GM19438 (cell line): ENCODE data around the gene SRP72.

Experiments used
- ATAC-seq: cut with Tn5 transposase; IDR thresholded peaks from one replicate; pipeline ENCODE4 v1.9.1; 2021; ENCODE audit warnings: low read depth; ENCODE audit not compliant: unreplicated experiment

Gene SRP72

DNA sequence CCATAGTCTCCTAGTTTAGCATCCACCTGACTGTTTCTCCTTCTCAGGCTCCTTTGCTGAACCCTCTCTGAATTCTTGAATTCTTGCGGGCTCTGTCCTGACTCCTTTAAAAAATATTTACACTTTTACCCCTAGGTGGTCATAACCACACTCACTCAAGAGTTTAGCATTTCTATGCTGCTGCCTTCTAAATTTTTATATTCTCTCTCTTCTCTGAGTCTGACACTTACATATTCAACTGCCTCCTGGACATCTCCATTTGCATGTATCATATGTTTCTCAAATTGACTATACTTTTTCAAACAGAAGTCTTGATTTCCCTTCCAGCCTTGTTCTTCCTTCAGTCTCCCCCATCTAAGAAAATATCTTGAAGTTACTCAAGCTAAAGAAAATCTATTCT lies 69.7 kb downstream of the SRP72 start:
- no peak for ATAC-seq

DNA sequence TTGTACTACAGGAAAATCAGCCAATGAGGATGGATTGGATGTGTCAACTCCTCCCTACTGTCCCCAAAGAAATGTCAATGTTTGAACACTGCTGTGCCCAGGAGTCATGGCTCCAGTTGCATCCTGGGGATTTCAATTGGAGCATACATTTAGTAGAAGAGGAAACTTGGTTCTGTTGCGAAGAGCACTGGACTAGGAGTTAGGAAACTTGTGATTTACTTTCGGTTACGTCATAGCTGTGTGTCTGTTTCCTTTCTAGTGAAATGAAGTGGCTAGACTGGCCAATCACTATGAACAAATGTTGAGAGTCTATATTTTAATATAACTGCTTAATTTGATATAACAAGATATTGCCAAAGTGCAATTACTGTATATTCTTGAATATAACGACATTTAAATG lies 73.4 kb downstream of the SRP72 start:
- no peak for ATAC-seq

DNA sequence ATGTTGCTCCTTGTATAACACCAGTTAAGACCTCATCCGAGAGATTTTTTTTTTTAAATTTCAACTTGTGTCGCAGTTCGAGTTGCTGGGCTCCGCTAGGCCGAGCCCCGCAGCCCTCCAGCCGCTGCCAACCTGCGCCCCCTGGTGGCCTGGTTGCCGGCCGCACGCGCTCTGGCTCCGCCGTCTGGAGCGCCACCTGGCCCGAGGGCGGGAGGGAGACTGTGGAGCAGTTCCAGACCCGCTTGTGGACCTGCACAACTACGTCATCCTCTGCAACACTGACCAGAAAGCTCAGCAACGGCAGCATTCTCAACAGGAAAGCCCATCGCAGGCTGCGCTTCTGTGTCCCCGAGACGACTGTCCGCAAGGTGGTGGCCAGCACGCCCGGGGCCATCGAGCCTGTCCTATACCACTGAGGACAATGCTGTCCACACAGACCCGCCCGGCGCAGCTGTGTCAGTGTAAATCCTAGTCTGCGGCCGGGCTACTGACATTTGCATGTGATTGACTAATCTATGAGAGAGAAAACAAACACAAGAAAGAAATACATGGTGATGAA lies 77.2 kb downstream of the SRP72 start:
- peak; percentile 98 for ATAC-seq

DNA sequence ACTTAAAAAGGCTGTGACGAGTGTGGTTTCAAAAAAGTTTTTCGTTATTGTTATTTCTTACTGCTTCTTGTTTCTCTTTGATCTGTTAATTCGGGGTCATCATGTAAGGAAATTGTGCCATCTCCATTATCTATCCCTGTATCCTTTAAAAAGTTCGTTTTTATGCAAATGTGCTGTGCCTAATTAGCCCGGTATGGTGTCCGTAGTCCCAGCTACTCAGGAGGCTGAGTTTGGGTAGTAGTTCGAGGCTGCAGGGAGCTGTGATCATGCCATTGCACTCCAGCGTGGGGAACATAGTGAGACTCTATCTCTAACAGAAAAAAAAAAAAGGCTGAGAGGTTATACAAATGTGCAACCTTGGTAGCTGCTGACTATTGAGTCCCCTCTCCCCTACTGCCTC lies 83.2 kb downstream of the SRP72 start:
- ATAC-seq, result no peak

DNA sequence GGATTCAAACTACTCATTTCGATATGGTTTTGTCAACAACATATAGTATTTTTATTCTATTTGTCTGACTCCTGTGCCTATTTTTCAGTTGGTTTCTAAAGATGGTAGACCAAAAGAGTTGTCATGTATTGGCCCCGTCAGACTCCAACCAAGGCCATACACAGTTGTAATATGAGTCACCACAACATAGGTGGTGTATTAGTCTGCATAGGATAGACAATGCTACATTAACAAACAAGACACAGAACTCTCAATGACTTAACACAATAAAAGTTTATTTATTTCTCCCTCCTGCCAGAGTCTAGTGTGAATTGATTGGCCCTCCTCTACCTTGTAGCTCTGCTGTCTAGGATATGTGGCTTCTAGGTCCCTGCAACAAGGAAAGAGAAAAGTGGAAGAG lies 84.1 kb downstream of the SRP72 start:
- ATAC-seq, result no peak

DNA sequence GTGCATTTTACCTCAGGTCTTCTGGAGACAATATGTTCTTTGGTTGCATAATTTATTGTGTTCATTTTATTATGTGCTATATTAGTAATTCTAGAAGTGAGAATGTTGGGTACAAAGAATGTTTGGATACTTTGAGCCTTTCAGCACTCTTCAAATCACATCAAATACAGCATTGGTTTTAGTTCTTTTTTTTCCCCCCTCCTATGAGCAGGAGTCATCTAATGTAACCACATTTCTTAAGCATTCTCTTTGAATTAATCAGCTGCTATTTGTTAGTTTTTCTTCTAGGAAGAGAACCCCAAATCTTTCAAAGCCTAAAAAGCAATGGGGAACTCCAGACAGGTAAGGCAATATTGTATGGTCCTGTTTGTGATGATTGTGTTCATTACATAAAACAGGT lies 84.9 kb downstream of the SRP72 start:
- no peak for ATAC-seq
